Measurements from ENCODE around the gene PRDX2.

The PRDX2 gene

GRCh38 chr19:12790628-12791344 is 10.8 kb downstream of the PRDX2 start:
- H3K27me3 Mint-ChIP-seq: no peaks in the 10 kb centered on the region

GRCh38 chr19:12789904-12790619 is 11.5 kb downstream of the PRDX2 start:
- Mint-ChIP-seq H3K36me3 (ENCODE audit: low read depth) (peaks cover 6% of the 10 kb centered on the region), H3K27me3 (no peaks in the 10 kb centered on the region), H3K4me1 (ENCODE audit: low read depth) (peaks cover 51% of the 10 kb centered on the region), H3K27ac (peak overlapping the region; percentile 92), H3K9me3 (no peaks in the 10 kb centered on the region), H3K4me3 (peak overlapping the region; percentile 96)

More at GRCh38 chr19:12790628-12791344, 10.8 kb downstream of the PRDX2 start:
- Mint-ChIP-seq H3K4me3 (peak overlapping the region; percentile 96), H3K36me3 (ENCODE audit: low read depth) (peaks cover 6% of the 10 kb centered on the region), H3K27ac (peak overlapping the region; percentile 92), H3K4me1 (ENCODE audit: low read depth) (peaks cover 55% of the 10 kb centered on the region), H3K9me3 (no peaks in the 10 kb centered on the region)

GRCh38 chr19:12789098-12789903 is 12.3 kb downstream of the PRDX2 start:
- peaks cover 43% of the 10 kb centered on the region for H3K4me1 Mint-ChIP-seq (ENCODE audit: low read depth)
- H3K36me3 Mint-ChIP-seq (ENCODE audit: low read depth): peaks cover 6% of the 10 kb centered on the region

GRCh38 chr19:12788682-12789097 is 12.9 kb downstream of the PRDX2 start:
- Mint-ChIP-seq H3K9me3 (no peaks in the 10 kb centered on the region), H3K4me3 (peak overlapping the region; percentile 89), H3K36me3 (ENCODE audit: low read depth) (peaks cover 6% of the 10 kb centered on the region), H3K27me3 (no peaks in the 10 kb centered on the region), H3K4me1 (ENCODE audit: low read depth) (peaks cover 39% of the 10 kb centered on the region), H3K27ac (peak overlapping the region; percentile 96)

More at GRCh38 chr19:12789098-12789903, 12.3 kb downstream of the PRDX2 start:
- H3K9me3 Mint-ChIP-seq: no peaks in the 10 kb centered on the region
- no peaks in the 10 kb centered on the region for H3K27me3 Mint-ChIP-seq
- peak overlapping the region; percentile 96 for H3K4me3 Mint-ChIP-seq
- H3K27ac Mint-ChIP-seq: peak overlapping the region; percentile 96

- Mint-ChIP-seq H3K4me1 (ENCODE audit: low read depth) (peaks cover 39% of the 10 kb centered on the region), H3K36me3 (ENCODE audit: low read depth) (peaks cover 3% of the 10 kb centered on the region), H3K27ac (peak overlapping the region; percentile 96), H3K27me3 (no peaks in the 10 kb centered on the region), H3K9me3 (no peaks in the 10 kb centered on the region), H3K4me3 (peak overlapping the region; percentile 89)
Observed at GRCh38 chr19:12788042-12788681, 13.4 kb downstream of the PRDX2 start.

- peak overlapping the region; percentile 59 for H3K27ac Mint-ChIP-seq
- no peaks in the 10 kb centered on the region for H3K9me3 Mint-ChIP-seq
- no peaks in the 10 kb centered on the region for H3K27me3 Mint-ChIP-seq
- no peaks in the 10 kb centered on the region for H3K36me3 Mint-ChIP-seq (ENCODE audit: low read depth)
- H3K4me1 Mint-ChIP-seq (ENCODE audit: low read depth): peaks cover 39% of the 10 kb centered on the region
- no peak overlapping the region for H3K4me3 Mint-ChIP-seq
Observed at GRCh38 chr19:12787458-12787857, 14.1 kb downstream of the PRDX2 start.

GRCh38 chr19:12786952-12787351 is 14.6 kb downstream of the PRDX2 start:
- Mint-ChIP-seq H3K36me3 (ENCODE audit: low read depth) (no peaks in the 10 kb centered on the region), H3K27ac (peak overlapping the region; percentile 73), H3K9me3 (no peaks in the 10 kb centered on the region), H3K4me3 (no peak overlapping the region), H3K4me1 (ENCODE audit: low read depth) (peaks cover 43% of the 10 kb centered on the region), H3K27me3 (no peaks in the 10 kb centered on the region)

- Mint-ChIP-seq H3K4me3 (no peak overlapping the region), H3K27me3 (no peaks in the 10 kb centered on the region)
Observed at GRCh38 chr19:12786141-12786870, 15.3 kb downstream of the PRDX2 start.

GRCh38 chr19:12785431-12786031 is 16.1 kb downstream of the PRDX2 start:
- no peak overlapping the region for H3K27ac Mint-ChIP-seq
- H3K27me3 Mint-ChIP-seq: no peaks in the 10 kb centered on the region
- no peaks in the 10 kb centered on the region for H3K36me3 Mint-ChIP-seq (ENCODE audit: low read depth)
- H3K9me3 Mint-ChIP-seq: no peaks in the 10 kb centered on the region
- peaks cover 42% of the 10 kb centered on the region for H3K4me1 Mint-ChIP-seq (ENCODE audit: low read depth)
- H3K4me3 Mint-ChIP-seq: no peak overlapping the region

More at GRCh38 chr19:12786141-12786870, 15.3 kb downstream of the PRDX2 start:
- Mint-ChIP-seq H3K9me3 (no peaks in the 10 kb centered on the region), H3K36me3 (ENCODE audit: low read depth) (no peaks in the 10 kb centered on the region), H3K27ac (peak overlapping the region; percentile 73), H3K4me1 (ENCODE audit: low read depth) (peaks cover 49% of the 10 kb centered on the region)

GRCh38 chr19:12784871-12785430 is 16.6 kb downstream of the PRDX2 start:
- Mint-ChIP-seq H3K27me3 (no peaks in the 10 kb centered on the region), H3K36me3 (ENCODE audit: low read depth) (no peaks in the 10 kb centered on the region), H3K4me1 (ENCODE audit: low read depth) (peaks cover 43% of the 10 kb centered on the region), H3K9me3 (no peaks in the 10 kb centered on the region), H3K4me3 (no peak overlapping the region), H3K27ac (no peak overlapping the region)

- no peaks in the 10 kb centered on the region for H3K36me3 Mint-ChIP-seq (ENCODE audit: low read depth)
Observed at GRCh38 chr19:12784394-12784870, 17.2 kb downstream of the PRDX2 start.

GRCh38 chr19:12783849-12784393 is 17.7 kb downstream of the PRDX2 start:
- peaks cover 48% of the 10 kb centered on the region for H3K4me1 Mint-ChIP-seq (ENCODE audit: low read depth)
- H3K9me3 Mint-ChIP-seq: no peaks in the 10 kb centered on the region
- no peaks in the 10 kb centered on the region for H3K36me3 Mint-ChIP-seq (ENCODE audit: low read depth)
- no peak overlapping the region for H3K4me3 Mint-ChIP-seq
- no peaks in the 10 kb centered on the region for H3K27me3 Mint-ChIP-seq
- H3K27ac Mint-ChIP-seq: peak overlapping the region; percentile 97

More at GRCh38 chr19:12784394-12784870, 17.2 kb downstream of the PRDX2 start:
- Mint-ChIP-seq H3K9me3 (no peaks in the 10 kb centered on the region), H3K4me3 (no peak overlapping the region), H3K27me3 (no peaks in the 10 kb centered on the region), H3K27ac (no peak overlapping the region), H3K4me1 (ENCODE audit: low read depth) (peaks cover 48% of the 10 kb centered on the region)

GRCh38 chr19:12783291-12783848 is 18.2 kb downstream of the PRDX2 start:
- Mint-ChIP-seq H3K27me3 (no peaks in the 10 kb centered on the region), H3K36me3 (ENCODE audit: low read depth) (no peaks in the 10 kb centered on the region), H3K27ac (peak overlapping the region; percentile 97)

More at GRCh38 chr19:12783291-12783848, 18.2 kb downstream of the PRDX2 start:
- no peak overlapping the region for H3K4me3 Mint-ChIP-seq
- peaks cover 48% of the 10 kb centered on the region for H3K4me1 Mint-ChIP-seq (ENCODE audit: low read depth)
- no peaks in the 10 kb centered on the region for H3K9me3 Mint-ChIP-seq
